ENCODE data around the gene ARHGAP30. TPM values are rescaled to one million over a fixed set of nuclear protein-coding genes. Genes with fewer than 3 reads are reported as not detected.
"Not testable (repeated sequence)": the region's sequence is repeated elsewhere in the genome, so short reads cannot be mapped to it uniquely, and the experiment has no call there.

The ARHGAP30 gene
- total and polyA plus RNA-seq, 9 donors = 1.6 to 9.3 (median 2.8) TPM

DNA sequence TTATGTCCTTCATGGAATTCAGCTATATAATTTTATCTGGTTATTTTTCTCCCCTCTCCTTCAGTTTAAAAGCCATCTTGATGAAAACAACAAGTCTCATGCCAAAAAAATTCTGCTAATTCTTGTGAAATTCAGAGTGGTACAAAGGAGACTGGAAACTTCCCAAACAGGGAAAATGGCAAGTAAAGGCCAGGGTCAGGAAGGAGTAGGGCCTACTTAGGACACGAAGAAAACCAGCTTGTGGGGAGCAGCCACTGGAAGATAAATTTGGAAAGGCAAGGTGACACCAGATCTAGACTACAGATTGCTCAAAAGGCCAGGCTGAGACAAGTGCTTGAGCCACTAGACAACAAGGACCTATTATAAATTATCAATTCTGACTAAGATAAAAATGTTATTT lies 37.3 kb downstream of the ARHGAP30 start:
- no peaks in the 10 kb centered on the region for H3K4me1 ChIP-seq (ENCODE audit: insufficient read depth)
- no peaks in the 10 kb centered on the region for H3K27me3 ChIP-seq
- H3K27ac ChIP-seq = no peak overlapping the region
- no peak for TF ChIP-seq EP300 (IDR thresholded peaks at IDR 0.05)
- no peak for TF ChIP-seq POLR2A (IDR thresholded peaks at IDR 0.05)
- TF ChIP-seq, protein P1, sequence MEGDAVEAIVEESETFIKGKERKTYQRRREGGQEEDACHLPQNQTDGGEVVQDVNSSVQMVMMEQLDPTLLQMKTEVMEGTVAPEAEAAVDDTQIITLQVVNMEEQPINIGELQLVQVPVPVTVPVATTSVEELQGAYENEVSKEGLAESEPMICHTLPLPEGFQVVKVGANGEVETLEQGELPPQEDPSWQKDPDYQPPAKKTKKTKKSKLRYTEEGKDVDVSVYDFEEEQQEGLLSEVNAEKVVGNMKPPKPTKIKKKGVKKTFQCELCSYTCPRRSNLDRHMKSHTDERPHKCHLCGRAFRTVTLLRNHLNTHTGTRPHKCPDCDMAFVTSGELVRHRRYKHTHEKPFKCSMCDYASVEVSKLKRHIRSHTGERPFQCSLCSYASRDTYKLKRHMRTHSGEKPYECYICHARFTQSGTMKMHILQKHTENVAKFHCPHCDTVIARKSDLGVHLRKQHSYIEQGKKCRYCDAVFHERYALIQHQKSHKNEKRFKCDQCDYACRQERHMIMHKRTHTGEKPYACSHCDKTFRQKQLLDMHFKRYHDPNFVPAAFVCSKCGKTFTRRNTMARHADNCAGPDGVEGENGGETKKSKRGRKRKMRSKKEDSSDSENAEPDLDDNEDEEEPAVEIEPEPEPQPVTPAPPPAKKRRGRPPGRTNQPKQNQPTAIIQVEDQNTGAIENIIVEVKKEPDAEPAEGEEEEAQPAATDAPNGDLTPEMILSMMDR (IDR thresholded peaks at IDR 0.05) = no peak
- H3K4me3 ChIP-seq = no peak overlapping the region
- no peak for DNase-seq
- no peaks in the 10 kb centered on the region for H3K36me3 ChIP-seq
- 33 to 41% (median 33%) methylated on average over 1 of the region's 1 CpG for WGBS, 3 donors
- intact Hi-C loops (cut with DNase I) = no loop called here
- no peaks in the 10 kb centered on the region for H3K9me3 ChIP-seq

DNA sequence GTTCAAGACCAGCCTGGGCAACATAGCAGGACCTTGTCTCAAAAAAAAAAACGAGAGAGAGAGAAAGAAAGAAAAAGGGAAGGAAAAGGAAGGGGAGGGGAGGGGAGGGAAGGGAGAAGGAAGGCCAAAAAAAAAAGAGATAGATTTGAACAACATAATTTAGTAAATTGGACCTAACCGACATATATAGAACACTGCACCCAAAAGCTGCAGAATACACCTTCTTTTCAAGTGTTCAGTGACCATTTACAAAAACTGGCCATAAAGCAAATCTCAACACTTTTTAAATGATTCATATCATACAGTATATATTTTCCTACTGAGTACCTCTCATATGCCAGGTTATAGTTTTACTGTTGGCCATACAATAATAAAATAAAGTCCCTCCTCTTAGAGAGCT lies 37.8 kb downstream of the ARHGAP30 start:
- no peak overlapping the region for H3K4me3 ChIP-seq
- no peak for TF ChIP-seq EP300 (IDR thresholded peaks at IDR 0.05)
- no peak for TF ChIP-seq POLR2A (IDR thresholded peaks at IDR 0.05)
- TF ChIP-seq, protein P1 (IDR thresholded peaks at IDR 0.05) = no peak
- H3K27ac ChIP-seq = no peak overlapping the region
- H3K27me3 ChIP-seq = no peaks in the 10 kb centered on the region
- intact Hi-C loops (cut with DNase I) = no loop called here
- WGBS, 3 donors = 71 to 81% (median 74%) methylated on average over 2 of the region's 2 CpGs
- no peak for DNase-seq
- no peaks in the 10 kb centered on the region for H3K9me3 ChIP-seq
- no peaks in the 10 kb centered on the region for H3K4me1 ChIP-seq (ENCODE audit: insufficient read depth)
- no peaks in the 10 kb centered on the region for H3K36me3 ChIP-seq

DNA sequence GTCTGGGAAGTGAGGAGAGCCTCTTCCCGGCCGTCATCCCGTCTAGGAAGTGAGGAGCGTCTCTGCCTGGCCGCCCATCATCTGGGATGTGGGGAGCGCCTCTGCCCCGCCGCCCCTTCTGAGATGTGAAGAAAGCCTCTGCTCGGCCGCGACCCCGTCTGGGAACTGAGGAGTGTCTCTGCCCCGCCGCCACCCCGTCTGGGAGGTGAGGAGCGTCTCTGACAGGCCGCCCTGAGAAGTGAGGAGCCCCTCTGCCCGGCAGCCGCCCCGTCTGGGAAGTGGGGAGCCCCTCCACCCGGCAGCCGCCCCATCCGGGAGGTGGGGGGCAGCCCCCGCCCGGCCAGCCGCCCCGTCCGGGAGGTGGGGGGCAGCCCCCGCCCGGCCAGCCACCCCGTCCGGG lies 40.2 kb downstream of the ARHGAP30 start:
- H3K27ac ChIP-seq; H3K4me1 ChIP-seq (ENCODE audit: insufficient read depth); H3K9me3 ChIP-seq; H3K27me3 ChIP-seq; DNase-seq; H3K4me3 ChIP-seq; intact Hi-C loops (cut with DNase I); H3K36me3 ChIP-seq: not testable (repeated sequence)
- 97 to 98% (median 97%) methylated on average over 26 to 32 of the region's 32 CpGs for WGBS, 3 donors

DNA sequence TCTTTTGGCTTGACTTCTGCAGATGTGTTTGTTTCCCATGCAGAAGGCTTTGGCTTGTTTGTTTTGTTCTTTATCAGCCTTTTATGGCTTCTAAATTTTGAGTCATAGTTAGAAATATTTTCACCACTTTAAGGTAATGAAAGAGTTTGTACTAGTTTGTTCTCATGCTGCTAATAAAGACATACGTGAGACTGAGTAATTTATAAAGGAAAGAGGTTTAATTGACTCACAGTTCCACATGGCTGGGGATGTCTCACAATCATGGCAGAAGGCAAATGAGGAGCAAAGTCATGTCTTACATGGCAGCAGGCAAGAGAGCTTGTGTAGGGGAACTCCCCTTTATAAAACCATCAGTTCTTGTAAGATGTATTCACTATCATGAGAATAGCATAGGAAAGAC lies 42.7 kb downstream of the ARHGAP30 start:
- DNase-seq; H3K9me3 ChIP-seq; intact Hi-C loops (cut with DNase I); H3K4me1 ChIP-seq (ENCODE audit: insufficient read depth); H3K4me3 ChIP-seq; H3K27ac ChIP-seq; H3K27me3 ChIP-seq; H3K36me3 ChIP-seq: not testable (repeated sequence)
- 58 to 69% (median 62%) methylated on average over 1 of the region's 1 CpG for WGBS, 3 donors

DNA sequence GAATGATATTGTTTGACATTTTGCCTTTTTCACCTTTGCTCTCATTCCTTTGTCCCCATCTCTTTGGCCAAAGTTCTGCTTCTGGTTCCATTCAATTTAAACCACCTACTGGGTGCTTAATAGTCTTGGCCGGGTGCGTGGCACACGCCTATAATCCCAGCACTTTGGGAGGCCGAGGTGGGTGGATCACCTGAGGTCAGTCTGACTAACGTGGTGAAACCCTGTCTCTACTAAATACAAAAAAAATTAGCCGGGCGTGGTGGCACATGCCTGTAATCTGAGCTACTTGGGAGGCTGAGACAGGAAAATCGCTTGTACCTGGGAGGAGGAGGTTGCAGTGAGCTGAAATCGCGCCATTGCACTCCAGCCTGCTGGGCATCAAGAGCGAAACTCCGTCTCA lies 47.3 kb downstream of the ARHGAP30 start:
- H3K27ac ChIP-seq; intact Hi-C loops (cut with DNase I); H3K4me3 ChIP-seq; H3K27me3 ChIP-seq; H3K36me3 ChIP-seq; H3K9me3 ChIP-seq; DNase-seq; H3K4me1 ChIP-seq (ENCODE audit: insufficient read depth): not testable (repeated sequence)
- 90 to 95% (median 94%) methylated on average over 12 of the region's 12 CpGs for WGBS, 3 donors

DNA sequence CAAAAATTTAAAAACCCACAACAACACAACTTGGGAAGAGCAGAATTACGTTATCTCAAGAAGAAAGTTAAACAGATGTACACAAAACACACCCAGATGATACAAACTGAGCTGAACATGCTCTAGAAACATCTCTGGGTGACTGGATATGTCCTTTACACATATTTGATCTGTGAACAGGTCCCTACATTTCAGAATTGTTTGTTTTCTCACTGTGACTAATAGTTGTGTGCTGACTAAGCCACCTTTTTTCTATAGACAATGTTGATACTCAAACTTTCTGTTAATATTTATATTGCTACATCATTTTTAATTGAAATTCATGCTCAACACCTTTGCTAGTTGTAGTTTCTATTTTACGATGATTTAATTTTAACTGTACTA lies 47.7 kb downstream of the ARHGAP30 start:
- H3K4me3 ChIP-seq = no peak overlapping the region
- no peaks in the 10 kb centered on the region for H3K36me3 ChIP-seq
- intact Hi-C loops (cut with DNase I) = no loop called here
- no peak for DNase-seq
- 84 to 92% (median 84%) methylated on average over 2 of the region's 2 CpGs for WGBS, 3 donors
- H3K9me3 ChIP-seq = no peaks in the 10 kb centered on the region
- no peaks in the 10 kb centered on the region for H3K27me3 ChIP-seq
- TF ChIP-seq POLR2A (IDR thresholded peaks at IDR 0.05) (no peak), EP300 (IDR thresholded peaks at IDR 0.05) (no peak)
- TF ChIP-seq, protein P1 (IDR thresholded peaks at IDR 0.05) = no peak
- no peak overlapping the region for H3K27ac ChIP-seq
- H3K4me1 ChIP-seq (ENCODE audit: insufficient read depth) = peaks cover 2% of the 10 kb centered on the region

All from ovary (tissue), 9 donors.